NCI-H345 treated with DMSO at 0.1 percent for 48 hours (cell line): ENCODE measurements around the gene GLYR1.
A peak's percentile ranks its signal among the peaks of the same experiment; 100 is the strongest.

Source experiments
- DNase-seq: peaks from one replicate; lab custom pipeline; 2025; ENCODE audit not compliant: unreplicated experiment; lab: John Stamatoyannopoulos, UW

Gene GLYR1

GRCh38 chr16:4880006-4880580 lies 33.0 kb upstream of the GLYR1 start:
- no peak for DNase-seq

GRCh38 chr16:4879049-4879448 lies 32.0 kb upstream of the GLYR1 start:
- DNase-seq, result no peak

DNA sequence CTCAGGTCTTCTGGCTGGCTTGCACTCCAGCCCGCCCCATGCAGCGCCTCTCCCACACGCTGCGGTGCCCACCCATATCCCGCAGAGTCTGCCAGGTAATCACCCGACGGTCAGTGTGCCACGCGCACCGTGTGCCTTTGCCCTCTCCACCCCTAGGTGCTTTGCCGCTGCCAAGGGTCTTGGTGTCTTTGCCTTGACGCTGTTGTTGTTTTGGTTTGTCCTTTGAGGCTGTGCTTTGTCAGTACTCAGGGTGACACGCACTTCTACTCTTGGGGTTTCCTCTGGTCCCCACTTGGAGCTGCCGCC lies 30.2 kb upstream of the GLYR1 start:
- DNase-seq, result no peak

DNA sequence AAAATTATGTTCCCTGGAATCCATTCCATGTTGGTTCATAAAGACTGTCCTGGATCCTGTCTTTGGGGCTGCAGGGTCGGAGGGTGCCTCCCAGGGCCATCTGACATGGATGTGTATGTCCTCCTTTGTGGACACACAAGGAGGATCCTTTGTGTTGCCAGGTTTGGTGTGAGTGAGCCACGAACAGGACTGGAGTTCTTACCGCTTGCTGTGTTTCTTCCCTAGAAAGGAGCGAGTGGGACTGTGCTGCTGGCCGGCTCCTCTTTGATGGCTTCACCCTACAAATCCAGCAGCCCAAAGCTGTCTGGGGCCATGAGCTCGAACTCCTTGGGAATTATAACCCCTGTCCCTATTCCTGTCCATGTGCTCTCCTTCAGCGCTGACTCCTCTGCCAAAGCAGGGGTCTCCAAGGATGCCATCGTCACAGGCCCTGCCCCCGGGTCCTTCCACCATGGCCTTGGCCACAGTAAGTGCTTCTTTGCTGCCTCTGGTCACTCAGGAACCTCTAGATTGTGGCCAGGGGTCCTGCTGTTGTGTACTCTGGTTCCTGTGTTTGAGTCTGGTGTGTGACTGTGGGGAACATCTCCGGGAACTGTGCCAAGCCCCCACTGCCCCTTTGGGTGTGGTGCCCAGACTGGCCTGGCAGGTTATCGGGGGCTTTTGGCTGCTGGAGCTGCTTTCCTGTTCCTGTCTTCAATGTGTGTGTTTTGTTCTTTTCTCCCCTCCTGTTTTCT lies 29.7 kb upstream of the GLYR1 start:
- no peak for DNase-seq

- no peak for DNase-seq
Observed at GRCh38 chr16:4874666-4875065, 27.6 kb upstream of the GLYR1 start.

DNA sequence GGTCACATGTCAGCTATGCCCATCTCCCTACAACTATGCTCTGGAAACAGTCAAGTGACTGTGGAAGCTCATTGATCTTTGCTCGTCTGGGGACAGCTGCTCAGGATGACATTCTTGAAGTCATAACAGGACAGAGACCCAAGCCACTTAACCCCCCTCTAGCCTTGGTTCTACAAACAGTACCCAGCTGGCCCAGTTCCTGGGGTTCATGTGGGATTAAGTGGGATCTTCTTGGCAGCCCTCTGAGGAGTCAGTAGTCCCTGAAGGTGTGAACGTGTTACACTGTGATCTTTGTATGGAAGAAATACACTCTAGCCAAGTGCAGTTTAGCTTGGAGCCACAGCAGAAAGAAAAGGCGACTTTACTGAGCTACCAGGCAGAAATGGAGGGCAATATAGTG lies 26.0 kb upstream of the GLYR1 start:
- no peak for DNase-seq

GRCh38 chr16:4871071-4871470 lies 24.0 kb upstream of the GLYR1 start:
- DNase-seq, result no peak

- DNase-seq, result no peak
Observed at GRCh38 chr16:4870138-4870671, 23.1 kb upstream of the GLYR1 start.

DNA sequence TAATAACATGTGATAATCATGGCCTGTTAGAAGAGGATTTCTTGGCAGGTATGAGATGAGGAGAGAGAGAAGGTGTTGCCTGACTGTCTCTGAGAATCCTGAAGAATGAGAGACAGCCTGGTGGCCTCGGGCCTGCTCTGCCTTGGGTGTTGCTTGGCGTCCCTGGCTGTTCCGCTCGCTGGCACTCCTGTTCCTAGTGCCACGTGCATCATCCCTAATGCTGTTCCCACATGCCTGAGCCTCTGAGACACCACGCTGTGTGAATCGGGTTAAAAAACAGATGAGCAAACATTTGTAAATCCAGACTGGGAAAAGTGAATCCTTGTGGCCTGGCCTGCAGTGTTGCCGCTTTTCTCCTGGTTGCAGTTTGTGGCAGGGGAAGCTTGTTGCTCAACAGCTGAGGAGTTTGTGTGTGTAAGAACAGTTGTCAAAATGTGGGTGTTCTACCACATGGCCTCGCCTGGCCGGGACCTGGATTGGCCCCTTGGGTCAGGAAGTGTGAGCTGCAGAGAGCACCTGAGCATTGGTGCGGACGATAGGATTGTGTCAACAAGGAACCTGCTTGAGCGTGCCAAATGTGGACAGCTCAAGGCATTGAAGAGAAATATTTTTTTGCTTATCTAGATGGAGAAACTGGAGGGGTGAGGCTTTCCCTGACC lies 22.2 kb upstream of the GLYR1 start:
- DNase-seq, result no peak

GRCh38 chr16:4868535-4868934 lies 21.4 kb upstream of the GLYR1 start:
- DNase-seq, result no peak

- no peak for DNase-seq
Observed at GRCh38 chr16:4868026-4868425, 20.9 kb upstream of the GLYR1 start.

- DNase-seq, result no peak
Observed at GRCh38 chr16:4866586-4866985, 19.5 kb upstream of the GLYR1 start.

GRCh38 chr16:4865231-4865860 lies 18.3 kb upstream of the GLYR1 start:
- no peak for DNase-seq

GRCh38 chr16:4864728-4865127 lies 17.6 kb upstream of the GLYR1 start:
- peak; percentile 53 for DNase-seq

GRCh38 chr16:4862639-4863038 lies 15.6 kb upstream of the GLYR1 start:
- no peak for DNase-seq

DNA sequence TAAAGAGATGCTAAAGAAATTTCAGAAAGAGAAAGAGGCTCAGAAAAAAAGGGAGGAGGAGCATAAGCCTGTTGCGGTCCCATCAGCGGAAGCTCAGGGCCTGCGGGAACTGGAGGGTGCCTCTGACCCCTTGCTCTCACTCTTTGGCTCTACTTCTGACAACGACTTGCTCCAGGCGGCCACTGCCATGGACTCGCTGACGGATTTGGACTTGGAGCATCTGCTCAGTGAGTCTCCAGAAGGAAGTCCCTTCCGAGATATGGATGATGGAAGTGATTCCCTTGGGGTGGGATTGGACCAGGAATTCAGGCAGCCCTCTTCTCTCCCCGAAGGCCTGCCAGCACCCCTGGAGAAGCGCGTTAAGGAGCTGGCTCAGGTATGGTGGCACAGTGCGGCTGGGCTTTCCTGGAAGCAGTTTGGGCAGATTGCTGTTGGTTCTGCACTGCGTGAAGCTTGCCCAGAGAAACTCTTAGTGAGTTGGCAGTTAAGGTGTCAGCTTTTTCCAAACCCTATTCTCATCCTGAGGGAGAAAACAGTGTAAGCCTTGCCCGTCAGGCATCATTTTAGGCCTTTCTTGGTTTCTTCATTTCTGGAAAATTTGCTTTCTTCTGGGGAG lies 13.7 kb upstream of the GLYR1 start:
- no peak for DNase-seq

- no peak for DNase-seq
Observed at GRCh38 chr16:4859900-4860255, 12.8 kb upstream of the GLYR1 start.

DNA sequence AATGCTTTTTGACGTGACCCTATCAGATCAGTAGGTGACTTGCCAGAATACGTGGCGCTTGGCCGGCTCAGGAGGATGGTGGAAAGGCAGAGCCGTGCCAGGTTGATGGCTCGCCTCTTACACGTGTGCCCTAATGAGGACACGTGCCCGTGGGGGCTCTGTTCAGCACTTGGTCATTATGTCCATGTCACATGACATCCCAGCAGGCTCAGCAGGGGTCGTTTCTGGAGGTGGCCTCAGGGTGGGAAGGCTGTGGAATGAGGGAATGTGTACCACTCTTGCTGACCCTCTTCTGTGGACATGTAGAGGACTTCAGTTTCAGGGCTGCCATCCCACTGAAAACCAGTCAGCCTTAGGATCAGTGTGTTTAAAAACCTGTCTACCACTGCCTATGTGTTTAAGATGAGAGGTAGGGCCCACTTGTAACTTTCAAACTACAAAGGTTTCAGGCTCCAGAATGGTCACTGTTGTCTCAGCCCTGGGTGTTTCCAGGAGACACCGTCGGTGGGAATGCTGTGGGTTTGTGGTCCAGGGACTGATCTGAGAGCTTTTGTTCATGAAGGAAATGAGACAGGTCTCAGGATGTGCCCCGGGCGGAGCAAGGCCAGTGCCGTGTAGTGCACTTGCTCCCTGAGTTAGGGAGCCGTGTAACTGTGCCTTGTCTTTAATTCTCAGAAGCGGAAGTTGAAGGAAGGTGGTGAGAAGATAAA lies 12.3 kb upstream of the GLYR1 start:
- no peak for DNase-seq

- DNase-seq, result no peak
Observed at GRCh38 chr16:4855804-4856203, 8.7 kb upstream of the GLYR1 start.

GRCh38 chr16:4855371-4855770 lies 8.3 kb upstream of the GLYR1 start:
- DNase-seq, result no peak
